HFFc6 (cell line): ENCODE measurements around the gene CACHD1. TPM values are rescaled to one million over a fixed set of nuclear protein-coding genes. Genes with fewer than 3 reads are reported as not detected.
"Not testable (repeated sequence)": the region's sequence is repeated elsewhere in the genome, so short reads cannot be mapped to it uniquely, and the experiment has no call there.

Experiments used
- DNase-seq: peaks from one replicate; pipeline ENCODE4 v3.0.0-alpha.2; 2018
- H3K27ac Mint-ChIP-seq: 2 replicates; pipeline ENCODE4 v1.8.0; 2020; ENCODE audit warnings: mild to moderate bottlenecking, mixed read lengths
- H3K27me3 Mint-ChIP-seq: 2 replicates; pipeline ENCODE4 v1.8.0; 2021; ENCODE audit warnings: mild to moderate bottlenecking, moderate library complexity, mixed read lengths; ENCODE audit not compliant: insufficient read depth
- H3K36me3 Mint-ChIP-seq: 2 replicates; pipeline ENCODE4 v1.8.0; 2021; ENCODE audit warnings: low read depth, mixed read lengths
- H3K4me1 Mint-ChIP-seq: 2 replicates; pipeline ENCODE4 v1.8.0; 2020; ENCODE audit warnings: low read depth, mixed read lengths
- H3K4me3 Mint-ChIP-seq: 2 replicates; pipeline ENCODE4 v1.8.0; 2020; ENCODE audit warnings: mild to moderate bottlenecking, moderate library complexity, mixed read lengths
- H3K9me3 Mint-ChIP-seq: 2 replicates; pipeline ENCODE4 v1.8.0; 2020; ENCODE audit warnings: mild to moderate bottlenecking, mixed read lengths
- CTCF ChIP-seq: fragments of 200-600 bp; sonication (generic); IDR thresholded peaks from 2 replicates; pipeline ENCODE4 v1.5.0; 2021; ENCODE audit warnings: antibody characterized with exemption, mild to moderate bottlenecking
- microRNA-seq: library from miRNA; unstranded; fragments of <30 nt; microRNA quantifications from one replicate; pipeline ENCODE4, GENCODE V29; 2019
- total RNA-seq, 6 experiments: library from RNA; stranded (reverse); fragmentation: NEBNext Ultra II Directional; extraction: Animal tissue kit (Norgen Biotek cat#: 25700); gene quantifications; 2 replicates in 1 of 6; 3 replicates in 5 of 6; pipeline ENCODE4 v1.2.3, GENCODE V29; 2021

The CACHD1 gene
- total RNA-seq, 6 experiments from 2014 or later = 3.9 to 5.5 (median 5.1) TPM

- DNase-seq = no peak
- Mint-ChIP-seq H3K36me3 (no peaks in the 10 kb centered on the region), H3K27me3 (peaks cover 2% of the 10 kb centered on the region), H3K9me3 (peaks cover 8% of the 10 kb centered on the region; the same call in 1 of the 2 replicates), H3K4me3 (no peak overlapping the region), H3K27ac (no peak overlapping the region), H3K4me1 (no peaks in the 10 kb centered on the region)
- TF ChIP-seq CTCF = no peak
Measured at GRCh38 chr1:64721576-64722145, 251.7 kb downstream of the CACHD1 start.

- H3K27me3 Mint-ChIP-seq = peaks cover 5% of the 10 kb centered on the region
- H3K9me3 Mint-ChIP-seq = no peaks in the 10 kb centered on the region
- no peak overlapping the region for H3K27ac Mint-ChIP-seq
- no peak for TF ChIP-seq CTCF
- H3K4me1 Mint-ChIP-seq = no peaks in the 10 kb centered on the region
- no peaks in the 10 kb centered on the region for H3K36me3 Mint-ChIP-seq
- no peak for DNase-seq
- no peak overlapping the region for H3K4me3 Mint-ChIP-seq
Measured at GRCh38 chr1:64727861-64728260, 257.9 kb downstream of the CACHD1 start.

- peak; percentile 43 for DNase-seq
- H3K27ac Mint-ChIP-seq = no peak overlapping the region
- no peak overlapping the region for H3K4me3 Mint-ChIP-seq
Measured at GRCh38 chr1:64733581-64734286, 263.8 kb downstream of the CACHD1 start.

GRCh38 chr1:64734287-64734652 is 264.3 kb downstream of the CACHD1 start:
- Mint-ChIP-seq H3K27me3 (peaks cover 8% of the 10 kb centered on the region), H3K4me3 (no peak overlapping the region), H3K36me3 (no peaks in the 10 kb centered on the region), H3K27ac (no peak overlapping the region), H3K9me3 (no peaks in the 10 kb centered on the region), H3K4me1 (peaks cover 6% of the 10 kb centered on the region; the same call in 1 of the 2 replicates)
- no peak for DNase-seq
- no peak for TF ChIP-seq CTCF

More at GRCh38 chr1:64733581-64734286, 263.8 kb downstream of the CACHD1 start:
- TF ChIP-seq CTCF = no peak
- H3K4me1 Mint-ChIP-seq = peaks cover 6% of the 10 kb centered on the region; the same call in 1 of the 2 replicates
- no peaks in the 10 kb centered on the region for H3K36me3 Mint-ChIP-seq
- peaks cover 11% of the 10 kb centered on the region for H3K27me3 Mint-ChIP-seq
- no peaks in the 10 kb centered on the region for H3K9me3 Mint-ChIP-seq

- H3K9me3 Mint-ChIP-seq, H3K36me3 Mint-ChIP-seq: not testable (repeated sequence)
Measured at GRCh38 chr1:64740687-64741086, 270.8 kb downstream of the CACHD1 start.

More at GRCh38 chr1:64740687-64741086, 270.8 kb downstream of the CACHD1 start:
- DNase-seq, H3K4me3 Mint-ChIP-seq, H3K27ac Mint-ChIP-seq, H3K27me3 Mint-ChIP-seq, H3K4me1 Mint-ChIP-seq: not testable (repeated sequence)

Small RNAs within 50 kb of the gene (microRNA-seq; reads per million reads assigned to microRNA genes)
- not detected for gene MIR4794
